GM21576 (cell line): ENCODE measurements around the gene KCNMB2.

Experiments
- ATAC-seq: cut with Tn5 transposase; IDR thresholded peaks from one replicate; pipeline ENCODE4 v1.9.1; 2021; ENCODE audit warnings: mild to moderate bottlenecking, moderate library complexity; ENCODE audit not compliant: unreplicated experiment

Gene KCNMB2

DNA sequence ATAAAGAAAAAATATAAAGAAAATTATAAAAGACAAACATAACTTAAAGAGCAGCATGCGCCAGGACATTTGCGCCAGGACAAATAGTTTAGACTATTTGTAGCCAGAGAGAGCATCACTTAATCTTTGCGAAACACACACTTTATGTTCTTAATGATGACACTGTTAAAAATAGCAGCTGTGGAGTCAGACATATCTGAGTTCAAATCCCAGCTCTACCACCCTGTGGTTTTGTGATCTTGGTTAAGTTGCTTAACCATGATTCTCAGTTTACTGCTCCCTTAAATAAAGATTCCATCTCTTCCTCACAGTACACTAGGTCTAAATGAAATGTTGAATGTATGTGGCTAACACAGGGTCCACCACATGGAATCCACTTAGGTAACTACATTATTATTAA lies 31.4 kb downstream of the KCNMB2 start:
- no peak for ATAC-seq

DNA sequence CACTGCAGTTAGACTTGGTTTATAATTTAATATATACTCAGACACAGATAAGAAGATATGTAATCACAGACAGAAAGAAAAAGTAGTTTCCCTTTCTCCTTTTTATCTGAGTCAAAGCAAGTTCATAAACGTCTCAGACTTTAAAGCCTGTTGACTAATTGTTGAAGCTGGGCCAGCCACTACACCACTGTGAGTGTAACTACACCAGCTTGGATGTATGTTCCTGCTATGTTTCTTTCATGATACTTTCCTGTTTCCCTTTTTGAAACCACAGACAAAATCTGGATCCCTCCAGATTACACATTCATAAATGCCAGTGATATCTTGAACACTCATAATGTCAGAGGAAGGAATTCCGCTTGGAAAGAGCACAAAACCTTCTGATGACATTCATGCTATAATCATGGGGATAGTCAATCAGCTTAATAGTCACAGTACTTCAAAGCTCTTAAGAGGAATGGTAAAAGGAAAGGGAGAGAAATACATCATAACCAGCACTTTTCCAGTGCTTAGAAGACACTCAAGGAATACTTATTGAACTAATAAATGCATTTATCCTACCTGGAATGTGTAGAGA lies 32.0 kb downstream of the KCNMB2 start:
- no peak for ATAC-seq

DNA sequence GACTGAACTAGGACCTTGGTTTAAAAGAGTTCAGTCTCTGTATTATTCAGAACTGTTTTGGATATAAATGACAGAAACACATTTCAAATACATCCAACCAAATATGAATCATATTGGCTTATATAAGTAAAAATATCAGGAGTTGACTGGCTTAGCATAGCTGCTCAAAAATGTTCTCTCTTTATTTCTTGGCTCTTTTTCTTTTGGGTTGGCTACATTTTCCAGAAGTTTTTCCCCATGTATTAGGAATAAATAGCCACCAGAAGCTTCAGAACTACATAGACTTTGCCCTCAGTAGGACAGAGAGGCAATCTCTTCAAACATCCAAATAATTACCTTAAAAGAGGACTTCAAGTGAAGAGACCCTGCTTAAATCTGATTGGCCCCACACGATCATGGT lies 32.7 kb downstream of the KCNMB2 start:
- no peak for ATAC-seq

DNA sequence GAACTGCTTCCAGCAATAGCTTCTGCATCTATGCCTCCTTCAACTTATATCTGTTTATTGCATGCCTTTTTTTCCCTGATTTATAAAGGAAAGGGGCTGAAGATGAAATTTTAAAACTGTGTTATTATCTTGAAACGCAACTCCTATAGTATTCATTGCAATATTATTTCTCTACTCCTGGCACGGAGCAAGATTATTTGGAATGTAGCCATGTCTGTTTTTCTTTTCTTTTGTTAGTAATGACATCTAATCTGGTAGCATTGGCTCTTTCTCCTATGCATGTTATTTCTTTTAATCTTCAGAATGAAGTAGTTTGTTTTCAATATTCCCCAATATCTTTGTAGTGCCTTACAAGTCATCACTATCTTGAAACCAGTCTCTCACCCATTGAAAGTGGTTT lies 33.6 kb downstream of the KCNMB2 start:
- ATAC-seq: no peak

GRCh38 chr3:178583963-178584575 lies 47.8 kb downstream of the KCNMB2 start:
- ATAC-seq: no peak

DNA sequence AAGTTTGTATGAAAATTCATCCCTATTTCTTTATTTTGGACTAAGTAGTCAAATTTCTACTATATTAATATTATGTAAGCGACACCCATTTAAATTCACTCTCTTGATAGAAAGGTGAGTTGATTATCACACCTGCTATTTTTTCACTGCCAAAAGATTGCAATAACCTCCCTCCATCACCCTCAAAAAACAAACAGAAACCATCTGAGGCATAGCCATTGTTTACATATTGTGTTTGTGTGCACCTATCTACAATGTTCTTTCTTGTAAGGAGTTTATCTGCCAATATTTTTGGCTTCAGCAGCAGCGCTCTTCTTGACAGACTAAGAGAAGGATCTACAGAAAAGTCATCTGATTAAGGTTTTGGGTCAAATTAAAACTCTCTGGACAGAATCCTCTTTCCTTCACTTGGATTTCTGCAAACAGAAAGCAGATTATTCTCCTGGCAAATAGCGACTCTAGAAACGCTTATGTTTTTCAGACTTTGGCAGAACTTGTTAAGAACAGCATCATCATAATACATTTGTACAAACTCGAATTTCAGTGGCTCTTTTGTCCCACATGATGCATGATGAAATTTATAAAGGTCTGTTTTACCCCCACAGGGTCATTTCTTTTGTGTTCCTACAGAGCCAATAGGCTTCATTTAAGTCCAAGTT lies 48.6 kb downstream of the KCNMB2 start:
- no peak for ATAC-seq

GRCh38 chr3:178585454-178585853 lies 49.2 kb downstream of the KCNMB2 start:
- ATAC-seq: no peak

DNA sequence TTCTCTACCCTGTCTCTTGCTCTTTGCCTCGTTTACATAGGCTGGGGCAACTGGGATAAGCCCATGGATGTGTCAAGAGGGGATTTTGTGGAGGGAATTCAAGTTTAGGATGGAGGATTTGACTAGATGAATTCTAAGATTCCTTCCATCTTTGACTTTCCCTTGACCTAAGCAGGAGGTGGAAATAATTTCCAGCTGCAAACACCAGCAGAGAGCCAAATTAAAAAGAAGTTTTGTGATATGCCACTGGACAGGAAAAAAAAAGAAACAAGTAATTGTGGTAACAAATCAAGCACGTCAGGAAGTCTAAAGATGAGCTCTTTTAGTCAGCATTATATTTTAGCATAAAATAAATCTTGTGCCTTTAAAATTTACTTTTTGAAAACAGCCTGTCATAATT lies 49.8 kb downstream of the KCNMB2 start:
- no peak for ATAC-seq

- ATAC-seq: no peak
These were observed 52.4 kb downstream of the KCNMB2 start for GRCh38 chr3:178588628-178589027.

DNA sequence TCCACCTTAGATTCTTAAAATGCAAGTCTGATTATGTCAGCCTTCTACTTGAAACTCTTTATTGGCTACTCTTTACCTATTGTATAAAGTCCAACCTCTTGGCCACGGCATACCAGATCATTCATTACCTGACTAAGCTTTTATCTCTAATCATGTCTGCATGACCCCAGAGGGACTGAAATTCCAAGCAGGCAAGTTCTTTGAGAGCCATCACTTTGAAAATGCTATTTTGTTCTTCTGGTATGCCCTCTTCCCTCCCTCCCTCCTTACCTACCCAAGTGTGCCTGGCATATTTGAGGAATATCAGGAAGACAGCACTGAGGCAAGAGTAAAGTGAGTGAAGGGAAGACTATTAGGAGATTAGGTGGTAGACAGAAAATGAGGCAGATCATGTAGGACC lies 57.5 kb downstream of the KCNMB2 start:
- no peak for ATAC-seq

DNA sequence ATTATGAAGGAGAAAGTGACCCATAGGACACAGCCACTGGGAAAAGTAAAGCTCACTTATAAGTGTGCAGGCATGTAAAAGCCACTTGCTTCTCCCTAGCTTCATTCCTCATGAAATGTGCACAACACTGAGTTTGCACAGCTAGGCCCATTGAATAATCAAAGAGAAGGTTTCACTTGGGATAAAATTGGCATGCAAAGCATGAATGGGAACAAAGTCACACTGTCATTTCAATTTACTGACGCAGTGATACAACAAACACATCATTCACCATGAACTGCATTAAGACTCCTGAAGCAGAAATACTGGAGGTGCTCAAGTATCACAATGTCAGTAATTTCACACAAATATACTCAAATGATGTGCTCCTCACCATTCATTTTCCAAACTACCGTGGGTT lies 61.1 kb downstream of the KCNMB2 start:
- no peak for ATAC-seq

- ATAC-seq: no peak
These were observed 66.6 kb downstream of the KCNMB2 start for GRCh38 chr3:178602856-178603255.

GRCh38 chr3:178603735-178604134 lies 67.5 kb downstream of the KCNMB2 start:
- ATAC-seq: peak; percentile 60

GRCh38 chr3:178618197-178618596 lies 82.0 kb downstream of the KCNMB2 start:
- no peak for ATAC-seq

DNA sequence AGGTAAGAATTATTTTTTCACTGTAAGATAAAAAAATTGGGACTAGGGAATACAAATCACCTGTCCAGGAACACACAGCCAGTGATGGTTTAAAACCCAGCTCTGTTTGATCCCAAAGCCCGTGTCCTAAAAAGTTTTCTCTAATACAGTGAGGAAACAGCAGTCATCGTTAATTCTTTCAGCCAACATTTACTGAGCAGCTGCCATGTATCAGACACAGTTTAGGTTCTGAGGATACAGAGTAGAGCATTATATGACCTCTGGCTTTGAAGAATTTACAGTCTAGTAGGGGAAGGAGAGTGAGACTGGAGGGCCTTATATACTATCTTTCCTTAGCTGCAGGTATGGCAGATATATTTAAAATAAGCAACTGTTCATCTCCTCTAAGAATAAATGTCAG lies 82.7 kb downstream of the KCNMB2 start:
- no peak for ATAC-seq

- ATAC-seq: no peak
These were observed 87.5 kb downstream of the KCNMB2 start for GRCh38 chr3:178623666-178624255.

DNA sequence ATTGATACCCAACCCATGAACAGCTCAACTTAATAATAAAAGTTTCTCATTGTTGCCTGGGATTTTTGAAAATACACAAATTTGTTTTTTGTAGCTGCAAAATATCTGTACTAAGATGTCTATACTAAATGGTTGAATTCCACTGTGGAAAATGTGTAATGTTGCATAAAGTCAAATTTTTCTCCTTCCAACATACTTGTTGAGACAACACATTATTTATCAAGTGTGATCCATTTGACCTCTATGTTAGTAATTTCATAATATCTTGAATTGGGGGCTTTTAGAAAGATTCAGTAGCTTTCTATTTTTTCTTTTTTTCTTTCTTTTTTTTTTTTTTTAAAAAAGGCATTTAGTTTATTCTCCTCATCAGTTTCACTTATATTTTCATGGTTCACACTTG lies 88.0 kb downstream of the KCNMB2 start:
- no peak for ATAC-seq

DNA sequence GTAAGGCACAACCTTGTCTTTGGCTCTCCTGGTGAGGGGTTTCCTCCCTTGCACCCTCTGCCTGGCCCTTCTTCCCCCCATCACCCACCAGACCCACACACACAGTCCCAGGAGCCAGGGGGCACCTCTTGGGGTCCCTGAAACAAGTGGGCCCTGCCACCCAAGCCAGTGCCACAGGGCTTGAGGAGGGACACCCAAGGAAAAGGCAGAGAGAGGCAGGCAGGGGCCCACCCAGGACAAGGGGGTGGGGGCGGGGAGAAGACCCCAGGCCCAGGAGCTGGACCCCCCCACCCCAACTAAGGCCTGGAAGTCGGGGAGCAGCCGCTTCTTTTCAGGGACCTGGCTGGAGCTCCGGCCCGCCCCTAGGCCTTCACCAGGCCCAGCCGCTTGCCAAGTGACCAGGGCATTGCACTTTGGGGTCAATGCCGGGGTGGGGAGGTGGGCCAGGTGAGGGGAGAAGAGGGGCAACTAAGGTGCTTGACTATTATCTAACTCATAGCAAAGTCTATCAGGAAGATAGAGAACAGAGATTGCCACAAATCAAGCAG lies 88.9 kb downstream of the KCNMB2 start:
- ATAC-seq: no peak

DNA sequence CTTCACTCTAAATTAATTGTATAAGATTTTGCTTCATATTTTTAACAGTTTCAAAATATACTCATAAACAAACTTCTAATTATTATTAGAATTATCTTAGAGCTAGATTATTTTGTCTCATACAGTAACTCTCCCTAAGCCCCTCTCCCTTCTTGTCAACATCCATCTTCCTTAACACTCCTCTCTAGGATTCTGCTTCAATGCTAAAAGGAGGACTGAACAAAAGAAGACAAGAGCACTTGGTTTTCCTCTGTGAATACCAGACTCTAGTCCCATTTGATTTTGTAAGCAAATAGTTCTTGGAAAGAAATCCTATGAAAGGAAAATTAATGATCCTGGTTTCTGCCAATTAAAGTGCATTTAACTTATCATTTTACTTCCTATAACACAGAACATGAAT lies 91.8 kb downstream of the KCNMB2 start:
- ATAC-seq: no peak

- no peak for ATAC-seq
These were observed 93.4 kb downstream of the KCNMB2 start for GRCh38 chr3:178629430-178630178.

GRCh38 chr3:178631950-178632349 lies 95.7 kb downstream of the KCNMB2 start:
- no peak for ATAC-seq
